GM12878 (cell line): Measurements from ENCODE around the gene SERPINB6. TPM values are rescaled to one million over a fixed set of nuclear protein-coding genes. Genes with fewer than 3 reads are reported as not detected.

Experiments used
- FOXM1 ChIP-seq: IDR thresholded peaks from 2 replicates; pipeline ENCODE4 v1.6.1; 2012; ENCODE audit warnings: low read depth, mild to moderate bottlenecking, inconsistent platforms, low read length, moderate library complexity
- MTA2 ChIP-seq: fragments of 450-650 bp; IDR thresholded peaks from 2 replicates; pipeline ENCODE4 v1.6.1; 2016; ENCODE audit warnings: low read depth, mild to moderate bottlenecking, moderate library complexity
- MTA3 ChIP-seq: IDR thresholded peaks from 2 replicates; pipeline ENCODE4 v1.6.1; 2012; ENCODE audit warnings: low read length, inconsistent platforms, borderline replicate concordance
- POLR2AphosphoS5 ChIP-seq: IDR thresholded peaks from 2 replicates; pipeline ENCODE4 v1.6.1; 2011; ENCODE audit warnings: mild to moderate bottlenecking, low read length, inconsistent platforms
- RCOR1 ChIP-seq: conservative IDR thresholded peaks from 2 replicates; pipeline ENCODE4 v1.6.1; 2012; ENCODE audit warnings: low read depth, low read length, improper control_type of control experiment
- TARDBP ChIP-seq: IDR thresholded peaks from 2 replicates; pipeline ENCODE4 v1.6.1; 2016; ENCODE audit warnings: borderline replicate concordance
- polyA plus RNA-seq, 11 experiments: library from polyadenylated mRNA; depleted of rRNA in 4 of 11; unstranded in 6 of 11; stranded (reverse) in 5 of 11; fragments of >200 nt; fragmentation: Nextera tagmentation in 4 of 11; fragmentation: Illumina TruSeq in 1 of 11; extraction: Ambion mirVana in 4 of 11; extraction: Trizol in 1 of 11; gene quantifications; 1 replicate in 1 of 11; 2 replicates in 10 of 11; pipeline versions ENCODE4 v1.2.1 to v1.2.3, GENCODE V29; 2011 to 2016; ENCODE audit warnings: inconsistent platforms in 2 of 11, missing spikeins in 2 of 11, low read depth in 1 of 11
- total RNA-seq, 4 experiments: library from RNA; depleted of rRNA in 3 of 4; stranded (reverse); fragments of >200 nt in 3 of 4; fragmentation: Illumina TruSeq in 1 of 4; extraction: Trizol in 1 of 4; gene quantifications; 2 replicates each; pipeline versions ENCODE4 v1.2.1 to v1.2.3, GENCODE V29; 2013 to 2021
- TF ChIP-seq, protein P1 (sequence below): fragments of 450-650 bp; IDR thresholded peaks from 2 replicates; pipeline ENCODE4 v1.6.1; 2016; ENCODE audit warnings: mild to moderate bottlenecking
- TF ChIP-seq, protein P2 (sequence below): fragments of 450-650 bp; IDR thresholded peaks from 2 replicates; pipeline ENCODE4 v1.6.1; 2017; ENCODE audit warnings: low read depth, mild to moderate bottlenecking, moderate library complexity
- TF ChIP-seq, protein P3 (sequence below): fragments of 450-650 bp; conservative IDR thresholded peaks from 2 replicates; pipeline ENCODE4 v1.6.1; 2017; ENCODE audit warnings: mild to moderate bottlenecking, moderate library complexity

The SERPINB6 gene
- total and polyA plus RNA-seq, 10 of the 15 experiments (the other 5 are each of a cell fraction or from before 2014, with no cell fraction given), result 0.37 to 2.2 (median 0.68) TPM; not detected in 1

GRCh38 chr6:2900821-2901644 is 70.3 kb downstream of the SERPINB6 start (continued):
- TF ChIP-seq, protein P1, sequence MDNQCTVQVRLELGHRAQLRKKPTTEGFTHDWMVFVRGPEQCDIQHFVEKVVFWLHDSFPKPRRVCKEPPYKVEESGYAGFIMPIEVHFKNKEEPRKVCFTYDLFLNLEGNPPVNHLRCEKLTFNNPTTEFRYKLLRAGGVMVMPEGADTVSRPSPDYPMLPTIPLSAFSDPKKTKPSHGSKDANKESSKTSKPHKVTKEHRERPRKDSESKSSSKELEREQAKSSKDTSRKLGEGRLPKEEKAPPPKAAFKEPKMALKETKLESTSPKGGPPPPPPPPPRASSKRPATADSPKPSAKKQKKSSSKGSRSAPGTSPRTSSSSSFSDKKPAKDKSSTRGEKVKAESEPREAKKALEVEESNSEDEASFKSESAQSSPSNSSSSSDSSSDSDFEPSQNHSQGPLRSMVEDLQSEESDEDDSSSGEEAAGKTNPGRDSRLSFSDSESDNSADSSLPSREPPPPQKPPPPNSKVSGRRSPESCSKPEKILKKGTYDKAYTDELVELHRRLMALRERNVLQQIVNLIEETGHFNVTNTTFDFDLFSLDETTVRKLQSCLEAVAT, result peak; percentile 68
- TF ChIP-seq MTA2 (0 out of 2 replicates have a peak, but pooled peaks have one; percentile 18), RCOR1 (no peak), TARDBP (no peak), POLR2AphosphoS5 (peak; percentile 71), MTA3 (no peak), FOXM1 (no peak)
- TF ChIP-seq, protein P2, sequence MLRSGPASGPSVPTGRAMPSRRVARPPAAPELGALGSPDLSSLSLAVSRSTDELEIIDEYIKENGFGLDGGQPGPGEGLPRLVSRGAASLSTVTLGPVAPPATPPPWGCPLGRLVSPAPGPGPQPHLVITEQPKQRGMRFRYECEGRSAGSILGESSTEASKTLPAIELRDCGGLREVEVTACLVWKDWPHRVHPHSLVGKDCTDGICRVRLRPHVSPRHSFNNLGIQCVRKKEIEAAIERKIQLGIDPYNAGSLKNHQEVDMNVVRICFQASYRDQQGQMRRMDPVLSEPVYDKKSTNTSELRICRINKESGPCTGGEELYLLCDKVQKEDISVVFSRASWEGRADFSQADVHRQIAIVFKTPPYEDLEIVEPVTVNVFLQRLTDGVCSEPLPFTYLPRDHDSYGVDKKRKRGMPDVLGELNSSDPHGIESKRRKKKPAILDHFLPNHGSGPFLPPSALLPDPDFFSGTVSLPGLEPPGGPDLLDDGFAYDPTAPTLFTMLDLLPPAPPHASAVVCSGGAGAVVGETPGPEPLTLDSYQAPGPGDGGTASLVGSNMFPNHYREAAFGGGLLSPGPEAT, result 0 out of 2 replicates have a peak, but pooled peaks have one; percentile 53
- TF ChIP-seq, protein P3, sequence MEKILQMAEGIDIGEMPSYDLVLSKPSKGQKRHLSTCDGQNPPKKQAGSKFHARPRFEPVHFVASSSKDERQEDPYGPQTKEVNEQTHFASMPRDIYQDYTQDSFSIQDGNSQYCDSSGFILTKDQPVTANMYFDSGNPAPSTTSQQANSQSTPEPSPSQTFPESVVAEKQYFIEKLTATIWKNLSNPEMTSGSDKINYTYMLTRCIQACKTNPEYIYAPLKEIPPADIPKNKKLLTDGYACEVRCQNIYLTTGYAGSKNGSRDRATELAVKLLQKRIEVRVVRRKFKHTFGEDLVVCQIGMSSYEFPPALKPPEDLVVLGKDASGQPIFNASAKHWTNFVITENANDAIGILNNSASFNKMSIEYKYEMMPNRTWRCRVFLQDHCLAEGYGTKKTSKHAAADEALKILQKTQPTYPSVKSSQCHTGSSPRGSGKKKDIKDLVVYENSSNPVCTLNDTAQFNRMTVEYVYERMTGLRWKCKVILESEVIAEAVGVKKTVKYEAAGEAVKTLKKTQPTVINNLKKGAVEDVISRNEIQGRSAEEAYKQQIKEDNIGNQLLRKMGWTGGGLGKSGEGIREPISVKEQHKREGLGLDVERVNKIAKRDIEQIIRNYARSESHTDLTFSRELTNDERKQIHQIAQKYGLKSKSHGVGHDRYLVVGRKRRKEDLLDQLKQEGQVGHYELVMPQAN, result peak; percentile 39
